ENCODE results near the gene COA5. TPM values are rescaled to one million over a fixed set of nuclear protein-coding genes. Genes with fewer than 3 reads are reported as not detected.

The COA5 gene
- 15.7 TPM for polyA plus RNA-seq (2012; ENCODE audit: insufficient read length, low read depth)

GRCh38 chr2:98608116-98608961 is at the start of gene COA5, which contains the start of gene UNC50:
Gene COA5 (minus strand): TSS chr2:98608512. CDS start chr2:98608405, 107 bp downstream.
Gene UNC50 (plus strand): TSS chr2:98608589. CDS start chr2:98609760, 1,171 bp downstream.
- TF ChIP-seq FOXP2 (optimal IDR thresholded peaks at IDR 0.05; ENCODE audit: borderline replicate concordance, extremely low read depth, extremely low read length, insufficient read depth), result peak; percentile 83
- TF ChIP-seq SIN3A (IDR thresholded peaks at IDR 0.05; ENCODE audit: borderline replicate concordance, insufficient read depth, low read length), result peak; percentile 20; the same call in 1 of the 2 replicates
- peak; percentile 86 for TF ChIP-seq POLR2AphosphoS5 (IDR thresholded peaks at IDR 0.05; ENCODE audit: low read depth, low read length)
- TF ChIP-seq TAF1 (IDR thresholded peaks at IDR 0.05; ENCODE audit: borderline replicate concordance, insufficient read depth, low read length), result peak; percentile 85
- peak; percentile 42 to 46; a peak in 1 of 4 replicates for TF ChIP-seq REST (IDR thresholded peaks at IDR 0.05; ENCODE audit: insufficient read depth in 1 of 2, low read depth in 2 of 2, low read length in 2 of 2)

- TF ChIP-seq POLR2AphosphoS5 (IDR thresholded peaks at IDR 0.05; ENCODE audit: low read depth, low read length) (no peak), TAF1 (IDR thresholded peaks at IDR 0.05; ENCODE audit: borderline replicate concordance, insufficient read depth, low read length) (no peak), FOXP2 (optimal IDR thresholded peaks at IDR 0.05; ENCODE audit: borderline replicate concordance, extremely low read depth, extremely low read length, insufficient read depth) (no peak), SIN3A (IDR thresholded peaks at IDR 0.05; ENCODE audit: borderline replicate concordance, insufficient read depth, low read length) (no peak), REST (IDR thresholded peaks at IDR 0.05; ENCODE audit: insufficient read depth in 1 of 2, low read depth in 2 of 2, low read length in 2 of 2) (no peak)
Observed at GRCh38 chr2:98656800-98657199, 48.5 kb upstream of the COA5 start.

GRCh38 chr2:98654699-98655495 is 46.6 kb upstream of the COA5 start:
- no peak for TF ChIP-seq POLR2AphosphoS5 (IDR thresholded peaks at IDR 0.05; ENCODE audit: low read depth, low read length)

GRCh38 chr2:98650998-98651397 is 42.7 kb upstream of the COA5 start:
- TF ChIP-seq SIN3A (IDR thresholded peaks at IDR 0.05; ENCODE audit: borderline replicate concordance, insufficient read depth, low read length), result no peak
- TF ChIP-seq REST (IDR thresholded peaks at IDR 0.05; ENCODE audit: insufficient read depth in 1 of 2, low read depth in 2 of 2, low read length in 2 of 2), result no peak
- no peak for TF ChIP-seq TAF1 (IDR thresholded peaks at IDR 0.05; ENCODE audit: borderline replicate concordance, insufficient read depth, low read length)
- TF ChIP-seq FOXP2 (optimal IDR thresholded peaks at IDR 0.05; ENCODE audit: borderline replicate concordance, extremely low read depth, extremely low read length, insufficient read depth), result no peak
- TF ChIP-seq POLR2AphosphoS5 (IDR thresholded peaks at IDR 0.05; ENCODE audit: low read depth, low read length), result no peak

GRCh38 chr2:98649992-98650375 is 41.7 kb upstream of the COA5 start:
- TF ChIP-seq SIN3A (IDR thresholded peaks at IDR 0.05; ENCODE audit: borderline replicate concordance, insufficient read depth, low read length), result no peak
- TF ChIP-seq FOXP2 (optimal IDR thresholded peaks at IDR 0.05; ENCODE audit: borderline replicate concordance, extremely low read depth, extremely low read length, insufficient read depth), result no peak
- no peak for TF ChIP-seq TAF1 (IDR thresholded peaks at IDR 0.05; ENCODE audit: borderline replicate concordance, insufficient read depth, low read length)
- TF ChIP-seq POLR2AphosphoS5 (IDR thresholded peaks at IDR 0.05; ENCODE audit: low read depth, low read length), result no peak
- TF ChIP-seq REST (IDR thresholded peaks at IDR 0.05; ENCODE audit: insufficient read depth in 1 of 2, low read depth in 2 of 2, low read length in 2 of 2), result no peak

Measured in PFSK-1 (cell line).